Stimulated activated CD4-positive, alpha-beta T cell treated with anti-CD3 and anti-CD28 coated beads, Interleukin-15, amount 100 ng/mL, for 1 hour (primary cell): Measurements from ENCODE around the gene PLA2G4F.

ENCODE experiments used
- DNase-seq, 2 donors: peaks; one replicate each; pipeline ENCODE4 v3.0.0-alpha.2; 2020; ENCODE audit warnings: low read depth in 1 of 2, low spot score in 1 of 2

PLA2G4F gene

GRCh38 chr15:42156243-42156922 is at the start of gene PLA2G4F:
Gene PLA2G4F (minus strand): TSS chr15:42156636. CDS start chr15:42156549, 87 bp downstream.
- no peak for DNase-seq

- no peak for DNase-seq
These were observed 47.5 kb upstream of the PLA2G4F start for GRCh38 chr15:42203891-42204290.

GRCh38 chr15:42202653-42203052 is 46.2 kb upstream of the PLA2G4F start:
- DNase-seq, result no peak

DNA sequence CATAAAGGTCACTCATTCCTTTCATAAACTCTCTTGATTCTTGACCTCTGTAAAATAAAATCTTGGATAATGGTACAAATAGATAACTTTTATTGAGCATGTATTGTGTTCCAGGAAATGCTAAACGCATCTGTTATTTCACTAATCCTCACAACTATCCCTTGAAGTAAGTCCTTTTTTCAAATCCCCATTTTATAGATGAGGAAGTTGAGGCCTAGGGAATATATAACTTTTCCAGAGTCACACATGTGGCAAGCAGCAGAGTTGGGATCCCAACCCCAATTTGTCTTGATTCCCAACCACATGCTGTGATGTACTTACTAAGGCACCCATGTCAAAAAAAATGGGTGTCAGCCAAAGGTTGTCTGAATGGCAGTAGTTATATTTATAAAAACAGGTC is 45.4 kb upstream of the PLA2G4F start:
- DNase-seq, result no peak

- DNase-seq, result no peak
These were observed 42.7 kb upstream of the PLA2G4F start for GRCh38 chr15:42199126-42199525.

DNA sequence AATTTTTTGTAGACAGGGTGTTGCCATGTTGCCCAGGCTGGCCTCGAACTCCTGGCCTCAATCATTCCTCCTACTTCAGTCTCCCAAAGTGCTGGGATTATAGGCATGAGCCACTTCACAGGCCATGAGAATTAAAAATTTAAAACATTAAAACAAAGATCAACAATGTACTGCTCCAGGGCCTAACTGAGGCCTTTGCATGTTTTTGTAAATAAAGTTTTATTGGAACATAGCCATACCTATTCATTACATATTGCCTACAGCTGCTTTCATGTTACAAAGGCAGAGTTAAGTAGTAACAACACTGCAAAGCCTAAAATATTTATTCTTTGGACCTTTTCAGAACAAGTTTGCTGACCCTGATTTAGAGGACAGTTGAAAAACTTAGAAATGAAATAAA is 42.1 kb upstream of the PLA2G4F start:
- no peak for DNase-seq

DNA sequence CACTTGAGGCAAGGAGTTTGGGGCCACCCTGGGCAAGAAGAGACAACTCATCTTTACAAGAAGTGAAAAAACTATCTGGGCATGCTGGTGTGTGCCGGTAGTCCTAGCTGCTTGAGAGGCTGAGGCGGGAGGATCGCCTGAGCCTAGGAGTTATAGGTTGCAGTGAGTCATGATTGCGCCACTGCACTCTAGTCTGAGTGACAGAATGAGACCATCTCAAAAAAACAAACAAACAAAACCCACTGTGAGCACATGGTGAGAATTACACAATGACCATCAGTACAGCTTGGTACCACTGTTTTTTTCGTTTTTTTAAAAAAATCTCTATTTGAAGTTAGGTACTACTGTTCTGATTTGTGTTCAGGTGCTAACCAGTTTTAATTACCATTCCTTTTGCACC is 38.1 kb upstream of the PLA2G4F start:
- DNase-seq, result no peak

DNA sequence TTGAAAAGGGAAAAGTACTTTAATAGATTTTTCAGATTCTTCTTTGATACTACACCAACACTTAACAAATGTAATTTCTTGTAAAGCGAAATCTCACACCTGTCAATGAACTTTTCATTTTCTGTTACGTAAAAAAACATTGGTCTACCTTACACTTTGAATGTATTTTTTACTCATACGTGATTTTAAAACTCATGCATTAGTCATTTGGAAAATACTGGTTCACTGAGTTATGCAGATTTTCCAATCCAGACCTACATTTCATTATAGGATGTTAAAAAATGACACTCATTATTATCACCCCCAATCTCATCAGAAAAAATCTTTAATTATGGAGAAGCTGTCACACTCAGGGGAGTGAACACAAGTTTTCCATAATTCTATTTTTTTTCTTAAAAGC is 36.9 kb upstream of the PLA2G4F start:
- no peak for DNase-seq

GRCh38 chr15:42191610-42192346 is 35.3 kb upstream of the PLA2G4F start:
- no peak for DNase-seq

GRCh38 chr15:42190370-42190769 is 33.9 kb upstream of the PLA2G4F start:
- DNase-seq, result no peak

DNA sequence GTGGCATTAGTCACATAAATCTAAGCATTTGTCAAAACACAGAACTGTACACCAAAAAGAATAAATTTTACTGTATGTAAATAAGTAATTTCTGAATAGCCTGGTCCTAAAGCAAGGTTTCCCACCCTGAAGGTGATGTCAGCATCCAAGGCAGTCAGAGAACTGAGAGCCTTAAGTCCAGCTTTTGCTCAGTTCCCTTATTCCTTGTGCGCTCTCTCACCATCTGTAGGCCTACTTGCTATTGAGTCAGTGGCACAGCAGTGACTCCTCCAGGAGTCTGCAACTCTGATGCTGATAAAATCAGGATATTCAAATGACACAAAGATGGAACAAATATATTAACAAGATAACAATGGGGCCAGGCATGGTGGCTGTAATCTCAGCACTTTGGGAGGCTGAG is 29.4 kb upstream of the PLA2G4F start:
- no peak for DNase-seq

DNA sequence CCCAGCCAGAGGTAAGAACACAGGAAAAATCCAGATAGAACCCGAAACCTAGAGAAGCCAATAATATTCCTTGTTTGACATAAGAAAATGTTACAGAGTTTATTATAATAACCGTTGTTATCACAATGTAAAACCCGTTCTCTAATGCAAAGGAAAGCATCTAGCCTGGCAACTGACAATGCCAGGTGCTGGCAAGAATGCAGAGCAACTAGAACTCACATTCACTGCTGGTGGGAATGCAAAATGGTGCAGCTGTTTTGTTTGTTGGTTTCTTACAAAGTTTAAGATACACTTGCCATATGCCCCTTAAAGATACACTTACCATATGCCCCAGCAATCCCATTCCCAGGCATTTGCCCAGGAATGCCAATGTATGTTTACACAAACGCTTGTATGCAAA is 28.3 kb upstream of the PLA2G4F start:
- DNase-seq, result no peak

DNA sequence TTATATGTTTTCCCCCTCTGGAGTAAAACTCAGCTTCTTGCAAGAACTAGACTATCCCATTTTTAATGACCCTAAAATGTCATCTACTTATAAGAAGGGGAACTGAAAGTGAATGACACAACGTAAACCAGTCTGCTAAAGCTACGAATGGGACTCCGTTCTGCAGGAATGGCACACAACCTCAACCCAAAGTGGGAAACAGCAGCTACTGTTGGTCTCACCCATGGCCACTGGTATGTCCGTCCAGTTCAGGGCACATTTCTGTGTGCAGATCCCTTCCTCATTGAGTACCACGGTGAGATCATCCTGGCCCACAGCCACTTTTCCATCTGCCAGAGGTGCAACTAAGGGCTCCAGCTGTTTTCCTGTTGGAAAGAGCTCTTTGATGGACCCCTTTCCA is 27.9 kb upstream of the PLA2G4F start:
- DNase-seq, result no peak

GRCh38 chr15:42182961-42183360 is 26.5 kb upstream of the PLA2G4F start:
- DNase-seq, result no peak

DNA sequence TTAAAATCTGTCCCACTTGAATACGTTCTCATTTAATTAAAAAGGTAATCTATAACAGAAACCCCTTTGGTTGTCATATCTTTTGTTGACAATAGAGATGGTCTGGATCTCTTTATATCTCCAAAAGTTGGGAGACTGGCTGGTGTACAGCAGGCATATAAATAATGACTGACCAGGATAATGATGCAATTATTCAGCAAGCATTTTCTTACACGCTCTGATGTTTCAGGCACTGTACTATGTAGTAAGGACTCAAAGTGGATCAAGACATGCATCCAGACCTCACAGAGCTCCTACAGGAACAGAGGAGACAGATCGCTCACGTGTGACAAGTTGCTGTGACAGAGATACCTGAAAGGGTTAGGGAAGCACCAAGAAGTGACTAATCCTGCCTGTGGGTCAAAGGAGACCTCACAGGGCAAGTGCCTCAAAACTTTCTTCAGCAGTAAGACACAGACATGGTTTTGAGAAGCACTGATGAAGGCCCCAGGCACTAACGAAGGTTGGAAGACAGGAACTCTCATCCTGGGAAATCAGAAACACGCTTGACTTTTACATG is 26.0 kb upstream of the PLA2G4F start:
- no peak for DNase-seq

- DNase-seq, result no peak
These were observed 21.6 kb upstream of the PLA2G4F start for GRCh38 chr15:42178056-42178455.

GRCh38 chr15:42175671-42176070 is 19.2 kb upstream of the PLA2G4F start:
- DNase-seq, result no peak

GRCh38 chr15:42172475-42172874 is 16.0 kb upstream of the PLA2G4F start:
- DNase-seq, result no peak

DNA sequence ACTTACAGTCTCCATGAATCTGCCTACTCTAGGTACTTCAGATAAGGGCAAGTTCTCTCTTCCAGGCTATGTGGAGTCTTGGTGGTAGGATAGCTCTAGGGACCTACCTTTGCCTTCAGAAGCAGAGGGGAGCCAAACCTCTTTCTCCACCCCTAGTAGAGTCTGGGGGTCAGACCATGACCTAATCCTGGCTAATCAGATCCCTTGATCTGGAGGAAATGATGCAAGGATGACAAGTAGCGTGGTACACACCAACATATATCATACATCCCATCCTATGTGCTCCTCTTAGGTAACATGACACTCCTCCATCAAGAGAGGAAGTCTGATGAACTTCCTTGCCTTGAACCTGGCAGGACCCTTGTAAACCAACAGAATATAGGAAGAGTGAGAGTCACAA is 15.4 kb upstream of the PLA2G4F start:
- no peak for DNase-seq

DNA sequence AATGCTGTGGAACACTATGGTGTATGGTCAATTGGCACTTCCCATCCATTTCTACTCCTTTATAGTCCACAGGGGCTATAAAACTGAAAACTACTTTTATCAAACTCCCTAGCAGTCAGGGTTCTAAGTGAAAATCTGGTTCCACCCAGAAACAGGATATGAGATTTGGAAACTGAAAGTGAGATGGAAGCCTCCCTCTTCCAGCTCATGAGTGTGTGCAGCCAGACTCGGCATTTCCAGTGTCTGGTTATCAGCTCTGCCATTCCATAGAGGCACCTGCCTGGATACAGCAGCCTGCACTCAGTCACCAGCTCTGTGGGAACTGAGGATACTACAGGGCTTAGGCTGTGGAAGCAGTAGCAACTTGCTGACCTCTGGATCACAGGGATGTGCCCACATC is 14.7 kb upstream of the PLA2G4F start:
- DNase-seq, result no peak

DNA sequence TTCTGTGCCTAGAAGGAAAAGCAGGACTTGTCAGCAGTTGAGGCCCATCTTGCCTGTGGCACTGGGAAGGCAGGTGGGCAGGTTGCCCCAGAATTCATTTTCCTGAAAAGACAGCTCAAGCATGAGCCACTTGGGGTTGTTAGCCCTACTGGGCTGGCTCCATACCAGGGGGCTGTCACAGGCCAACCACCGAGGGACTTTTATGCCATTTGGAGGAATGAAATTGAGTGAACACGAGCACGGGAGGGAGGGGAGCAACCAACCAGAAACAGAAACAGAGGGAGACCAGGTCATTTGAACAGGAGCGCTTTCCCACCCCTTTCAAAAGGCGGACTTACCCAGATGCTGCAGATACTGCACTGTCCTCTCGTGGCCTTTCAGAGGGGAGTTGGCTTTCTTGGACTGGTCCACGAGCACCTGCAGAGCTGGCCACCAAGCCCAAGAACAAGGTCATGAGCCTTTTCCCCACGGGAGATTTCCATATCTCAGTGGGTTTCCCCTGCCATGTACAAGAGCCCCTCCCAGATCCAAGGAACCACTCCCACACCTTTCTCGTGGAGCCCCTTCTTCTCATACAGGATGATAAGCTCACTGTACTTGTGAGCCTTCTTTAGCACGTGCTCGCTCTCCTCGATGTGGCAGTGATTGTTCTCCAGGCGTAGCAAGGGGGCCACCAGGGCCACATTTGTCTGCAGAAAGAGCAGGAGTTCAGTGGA is 9.9 kb upstream of the PLA2G4F start:
- no peak for DNase-seq

- DNase-seq, result no peak
These were observed 8.7 kb upstream of the PLA2G4F start for GRCh38 chr15:42165106-42165505.
